K562 (cell line): ENCODE measurements around the gene AKAP6. TPM values are rescaled to one million over a fixed set of nuclear protein-coding genes. Genes with fewer than 3 reads are reported as not detected.

Experiments
- ATAC-seq: fragments of 200-7000 bp; cut with Tn5 transposase; 3 replicates; pipeline ENCODE4 v1.9.1; 2020; ENCODE audit warnings: moderate library complexity
- BruUV-seq: library from RNA; stranded (reverse); fragments of 400-500 nt; replicated peaks from 2 replicates; lab custom pipeline; 2021; lab: Mats Ljungman, UMichigan
- CTCF ChIA-PET: fragments of 300-600 bp; formaldehyde crosslinking; extraction: SDS; loops from one replicate; lab custom pipeline; 2021; ENCODE audit warnings: low intra/inter-chr PET ratio; lab: Yijun Ruan, JAX
- POLR2A ChIA-PET: fragments of 300-600, 350-650 bp; sonication (Branson Sonifier 250); formaldehyde crosslinking; extraction: SDS; loops from one replicate; lab custom pipeline; 2021; ENCODE audit warnings: antibody characterized with exemption, inconsistent platforms; lab: Yijun Ruan, JAX
- DNase-seq, 4 experiments: peaks; one replicate each; pipeline versions ENCODE4 v3.0.0 to v3.0.0-alpha.2; 2011 to 2018; ENCODE audit warnings: low spot score in 3 of 4, mixed read lengths in 3 of 4; ENCODE audit errors: extremely low read depth in 1 of 4
- FAIRE-seq: peaks from 2 replicates; lab custom pipeline; 2011; peaks lifted over from hg19 to GRCh38; lab: Jason Lieb, UNC
- H2AFZ ChIP-seq: 2 replicates; pipeline ENCODE4 v1.6.0; 2011; ENCODE audit warnings: low read depth, low read length, control low read depth, inconsistent platforms
- H3K27ac ChIP-seq: fragments of 200-600 bp; 3 replicates; pipeline ENCODE4 v1.8.0; 2011; ENCODE audit warnings: low read depth, mild to moderate bottlenecking, control low read depth, inconsistent platforms, low read length, moderate library complexity, mixed read lengths; ENCODE audit errors: extremely low read depth
- H3K27me3 ChIP-seq, 2 experiments: fragments of 300-600 bp in 1 of 2; 2 replicates in 1 of 2; 3 replicates in 1 of 2; pipeline versions ENCODE4 v1.6.0 to v1.8.0; 2011; ENCODE audit warnings: inconsistent platforms in 2 of 2, low read length in 2 of 2, mild to moderate bottlenecking in 1 of 2, mixed read lengths in 1 of 2, moderate library complexity in 1 of 2; ENCODE audit not compliant: control insufficient read depth in 2 of 2, insufficient read depth in 2 of 2
- H3K36me3 ChIP-seq: fragments of 300-600 bp; 3 replicates; pipeline ENCODE4 v1.8.0; 2011; ENCODE audit warnings: mild to moderate bottlenecking, low read length, inconsistent platforms; ENCODE audit not compliant: control insufficient read depth, insufficient read depth
- H3K4me1 ChIP-seq, 2 experiments: fragments of 200-600 bp in 1 of 2; replicated peaks in 1 of 2; 2 replicates in 1 of 2; 3 replicates in 1 of 2; pipeline versions ENCODE4 v1.5.1 to v1.8.0; 2011; ENCODE audit warnings: inconsistent platforms in 2 of 2, low read length in 2 of 2, mild to moderate bottlenecking in 1 of 2, mixed read lengths in 1 of 2, moderate library complexity in 1 of 2; ENCODE audit not compliant: control insufficient read depth in 2 of 2, insufficient read depth in 2 of 2
- H3K4me2 ChIP-seq: 2 replicates; pipeline ENCODE4 v1.6.1; 2011; ENCODE audit warnings: low read length, control low read depth, inconsistent platforms, mixed read lengths; ENCODE audit not compliant: insufficient read depth
- H3K4me3 ChIP-seq: fragments of 200-600 bp; sonication (generic), shearing (Covaris generic); 2 replicates; pipeline ENCODE4 v1.5.1; 2016; ENCODE audit warnings: control low read depth, inconsistent platforms
- H3K79me2 ChIP-seq: fragments of 200-600 bp; 3 replicates; pipeline ENCODE4 v1.8.0; 2011; ENCODE audit warnings: low read length, inconsistent platforms; ENCODE audit not compliant: control insufficient read depth, insufficient read depth
- H3K9ac ChIP-seq, 2 experiments: 2 replicates each; pipeline versions ENCODE4 v1.6.0 to v1.6.1; 2011; ENCODE audit warnings: low read depth in 2 of 2, low read length in 2 of 2, control low read depth in 1 of 2, inconsistent platforms in 1 of 2, mild to moderate bottlenecking in 1 of 2, mixed read lengths in 1 of 2; ENCODE audit not compliant: insufficient read depth in 1 of 2
- H3K9me1 ChIP-seq: one replicate; pipeline ENCODE4 v1.6.0; 2011; ENCODE audit warnings: inconsistent platforms, mild to moderate bottlenecking, low read length, moderate library complexity; ENCODE audit not compliant: control insufficient read depth, insufficient read depth
- H3K9me3 ChIP-seq: replicated peaks from 2 replicates; pipeline ENCODE4 v1.5.1; 2011; ENCODE audit warnings: low read depth, low read length, inconsistent platforms; ENCODE audit not compliant: control insufficient read depth, insufficient read depth
- H4K20me1 ChIP-seq: replicated peaks from 2 replicates; pipeline ENCODE4 v1.6.1; 2011; ENCODE audit warnings: low read length, inconsistent platforms, mixed read lengths; ENCODE audit not compliant: control insufficient read depth, insufficient read depth
- ADNP ChIP-seq: fragments of 200-800 bp; sonication (Bioruptor generic); IDR thresholded peaks from 2 replicates; pipeline ENCODE4 v1.6.1; 2016; ENCODE audit warnings: missing genetic modification characterization, missing compliant biosample characterization
- ARHGAP35 ChIP-seq: fragments of 450-650 bp; IDR thresholded peaks from 2 replicates; pipeline ENCODE4 v1.6.1; 2018; ENCODE audit not compliant: partially characterized antibody
- CTBP1 ChIP-seq: fragments of 450-650 bp; IDR thresholded peaks from 2 replicates; pipeline ENCODE4 v1.6.1; 2016; ENCODE audit warnings: borderline replicate concordance
- JUNB ChIP-seq: fragments of 450-650 bp; formaldehyde crosslinking; conservative IDR thresholded peaks from 2 replicates; pipeline ENCODE4 v1.4.0; 2020; ENCODE audit warnings: mild to moderate bottlenecking
- NR2C1 ChIP-seq, 2 experiments: fragments of 450-650 bp; IDR thresholded peaks; 2 replicates each; pipeline ENCODE4 v1.6.1; 2017; ENCODE audit warnings: mild to moderate bottlenecking in 2 of 2, antibody characterized with exemption in 1 of 2, inconsistent platforms in 1 of 2, missing compliant biosample characterization in 1 of 2, missing genetic modification characterization in 1 of 2
- RAD21 ChIP-seq, 2 experiments: fragments of 250-450 bp in 1 of 2; fragments of 450-650 bp in 1 of 2; sonication (Bioruptor Pico) in 1 of 2; formaldehyde crosslinking in 1 of 2; IDR thresholded peaks in 1 of 2; conservative IDR thresholded peaks in 1 of 2; 2 replicates each; pipeline versions ENCODE4 v1.4.0 to v1.8.0; 2020 to 2022; ENCODE audit warnings: mild to moderate bottlenecking in 2 of 2, moderate library complexity in 1 of 2
- SNRNP70 ChIP-seq: fragments of 200-400 bp; formaldehyde crosslinking; optimal IDR thresholded peaks from 2 replicates; pipeline ENCODE3; 2017; ENCODE audit warnings: low read depth, low read length
- ZBED1 ChIP-seq: IDR thresholded peaks from 2 replicates; pipeline ENCODE4 v1.6.1; 2014
- ZNF239 ChIP-seq: fragments of 250-450 bp; sonication (Bioruptor Pico); IDR thresholded peaks from 2 replicates; pipeline ENCODE4 v1.4.0; 2020; ENCODE audit warnings: mild to moderate bottlenecking
- ZNF584 ChIP-seq: fragments of 200-800 bp; sonication (Bioruptor generic); IDR thresholded peaks from 2 replicates; pipeline ENCODE4 v1.6.1; 2016; ENCODE audit warnings: low read depth, mild to moderate bottlenecking, missing genetic modification characterization, missing compliant biosample characterization
- ZNF696 ChIP-seq: fragments of 250-450 bp; sonication (Bioruptor Pico); conservative IDR thresholded peaks from 2 replicates; pipeline ENCODE4 v1.4.0; 2020; ENCODE audit warnings: mild to moderate bottlenecking, moderate library complexity
- WGBS: fragments of 100-300 bp; shearing (Covaris generic); methylation state at CpG from one replicate; pipeline ENCODE4 v1.1.6; 2016; ENCODE audit warnings: low coverage, mixed read lengths; ENCODE audit not compliant: insufficient coverage; ENCODE audit errors: missing lambda C conversion rate; 5-methylcytosine and 5-hydroxymethylcytosine counted together
- in situ Hi-C: fragments of 300-500 bp; cut with MboI; formaldehyde crosslinking; loops from 4 replicates; pipeline ENCODE4 v1.15.0; 2018; ENCODE audit warnings: inconsistent platforms, mixed read lengths
- intact Hi-C: fragments of 100-400 bp; cut with micrococcal nuclease; formaldehyde crosslinking; loops from 2 replicates; pipeline ENCODE4 v1.14.2; 2022
- polyA plus RNA-seq, 8 experiments: library from polyadenylated mRNA; depleted of rRNA in 4 of 8; stranded (reverse) in 5 of 8; unstranded in 3 of 8; fragments of >200 nt; fragmentation: Nextera tagmentation in 2 of 8; fragmentation: Illumina TruSeq in 1 of 8; extraction: Ambion mirVana in 2 of 8; extraction: Trizol in 1 of 8; gene quantifications; 2 replicates each; pipeline versions ENCODE4 v1.2.1 to v1.2.3, GENCODE V29; 2011 to 2014; ENCODE audit warnings: inconsistent platforms in 1 of 8, missing spikeins in 1 of 8
- total RNA-seq, 7 experiments: library from RNA; depleted of rRNA in 6 of 7; stranded (reverse); fragments of >200 nt in 6 of 7; fragmentation: Illumina TruSeq in 2 of 7; extraction: Trizol in 2 of 7; gene quantifications; 2 replicates each; pipeline versions ENCODE4 v1.2.1 to v1.2.3, GENCODE V29; 2011 to 2021; ENCODE audit warnings: low replicate concordance in 1 of 7
- TF ChIP-seq, protein P1 (sequence below): sonication (generic); formaldehyde crosslinking; IDR thresholded peaks from 2 replicates; pipeline ENCODE4 v1.8.0; 2022; ENCODE audit warnings: missing genetic modification reagents, mild to moderate bottlenecking, borderline replicate concordance
- TF ChIP-seq, protein P2 (sequence below): fragments of 450-650 bp; formaldehyde crosslinking; IDR thresholded peaks from 2 replicates; pipeline ENCODE4 v1.4.0; 2020; ENCODE audit warnings: mild to moderate bottlenecking, moderate library complexity

Gene AKAP6
- total and polyA plus RNA-seq, 9 of the 15 experiments (the other 6 are each of a cell fraction or from before 2014, with no cell fraction given): 0.03 to 1.7 (median 0.48) TPM

DNA sequence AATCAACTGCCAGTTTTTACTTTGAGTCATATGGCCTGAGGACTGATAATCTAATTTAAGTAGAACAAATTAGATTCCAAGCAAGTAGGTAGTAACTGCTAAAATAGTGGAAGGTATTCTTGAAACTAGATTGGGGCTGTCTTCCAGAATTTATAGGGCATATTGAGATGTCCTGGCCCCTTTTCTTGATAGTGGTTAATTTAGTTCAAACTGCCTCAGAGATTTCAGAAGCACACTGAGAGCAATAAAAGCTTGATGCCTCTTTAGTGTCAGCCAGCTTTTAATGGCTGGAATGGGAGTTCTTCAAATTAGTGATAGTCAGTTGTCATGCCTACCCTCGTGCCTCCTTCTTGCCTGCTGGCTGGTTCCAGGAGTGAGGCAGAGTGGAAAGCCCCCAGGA, 120.5 kb downstream of the AKAP6 start:
- FAIRE-seq: no peak
- no peaks in the 10 kb centered on the region for H4K20me1 ChIP-seq
- H3K9me1 ChIP-seq: no peaks in the 10 kb centered on the region
- in situ Hi-C loops: loop anchor here (25.0 kb wide), 1 partner anchor 387 kb away; no protein-coding TSS in a partner anchor
- H3K9me3 ChIP-seq: no peaks in the 10 kb centered on the region
- no peaks in the 10 kb centered on the region for H3K27me3 ChIP-seq
- no peak overlapping the region for H3K9ac ChIP-seq
- intact Hi-C loops: no loop called here
- no peak for ATAC-seq
- H3K4me3 ChIP-seq: no peak overlapping the region
- no peak for DNase-seq
- H3K4me1 ChIP-seq: no peaks in the 10 kb centered on the region
- CTCF ChIA-PET: no interaction called here
- POLR2A ChIA-PET: no interaction called here
- BruUV-seq: no TSS peak
- no peaks in the 10 kb centered on the region for H3K36me3 ChIP-seq
- 17% methylated on average over 1 of the region's 1 CpG for WGBS
- no peak overlapping the region for H2AFZ ChIP-seq
- no peak overlapping the region for H3K4me2 ChIP-seq
- H3K27ac ChIP-seq: no peak overlapping the region
- TF ChIP-seq RAD21 (CRISPR knock-in tag; conservative IDR thresholded peaks at IDR 0.05 in 1 of 2, IDR thresholded peaks at IDR 0.05 in 1 of 2) (no peak), ZNF584 (CRISPR knock-in tag) (no peak), ZNF696 (CRISPR knock-in tag) (no peak), ZNF239 (CRISPR knock-in tag) (no peak), JUNB (CRISPR knock-in tag) (no peak), CTBP1 (no peak), SNRNP70 (no peak), ARHGAP35 (no peak), ADNP (tag) (no peak), ZBED1 (no peak), NR2C1 (IDR thresholded peaks at IDR 0.05) (no peak), NR2C1 (tag; IDR thresholded peaks at IDR 0.05) (no peak)
- TF ChIP-seq, protein P1, sequence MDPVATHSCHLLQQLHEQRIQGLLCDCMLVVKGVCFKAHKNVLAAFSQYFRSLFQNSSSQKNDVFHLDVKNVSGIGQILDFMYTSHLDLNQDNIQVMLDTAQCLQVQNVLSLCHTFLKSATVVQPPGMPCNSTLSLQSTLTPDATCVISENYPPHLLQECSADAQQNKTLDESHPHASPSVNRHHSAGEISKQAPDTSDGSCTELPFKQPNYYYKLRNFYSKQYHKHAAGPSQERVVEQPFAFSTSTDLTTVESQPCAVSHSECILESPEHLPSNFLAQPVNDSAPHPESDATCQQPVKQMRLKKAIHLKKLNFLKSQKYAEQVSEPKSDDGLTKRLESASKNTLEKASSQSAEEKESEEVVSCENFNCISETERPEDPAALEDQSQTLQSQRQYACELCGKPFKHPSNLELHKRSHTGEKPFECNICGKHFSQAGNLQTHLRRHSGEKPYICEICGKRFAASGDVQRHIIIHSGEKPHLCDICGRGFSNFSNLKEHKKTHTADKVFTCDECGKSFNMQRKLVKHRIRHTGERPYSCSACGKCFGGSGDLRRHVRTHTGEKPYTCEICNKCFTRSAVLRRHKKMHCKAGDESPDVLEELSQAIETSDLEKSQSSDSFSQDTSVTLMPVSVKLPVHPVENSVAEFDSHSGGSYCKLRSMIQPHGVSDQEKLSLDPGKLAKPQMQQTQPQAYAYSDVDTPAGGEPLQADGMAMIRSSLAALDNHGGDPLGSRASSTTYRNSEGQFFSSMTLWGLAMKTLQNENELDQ (CRISPR knock-in tag): no peak
- TF ChIP-seq, protein P2, sequence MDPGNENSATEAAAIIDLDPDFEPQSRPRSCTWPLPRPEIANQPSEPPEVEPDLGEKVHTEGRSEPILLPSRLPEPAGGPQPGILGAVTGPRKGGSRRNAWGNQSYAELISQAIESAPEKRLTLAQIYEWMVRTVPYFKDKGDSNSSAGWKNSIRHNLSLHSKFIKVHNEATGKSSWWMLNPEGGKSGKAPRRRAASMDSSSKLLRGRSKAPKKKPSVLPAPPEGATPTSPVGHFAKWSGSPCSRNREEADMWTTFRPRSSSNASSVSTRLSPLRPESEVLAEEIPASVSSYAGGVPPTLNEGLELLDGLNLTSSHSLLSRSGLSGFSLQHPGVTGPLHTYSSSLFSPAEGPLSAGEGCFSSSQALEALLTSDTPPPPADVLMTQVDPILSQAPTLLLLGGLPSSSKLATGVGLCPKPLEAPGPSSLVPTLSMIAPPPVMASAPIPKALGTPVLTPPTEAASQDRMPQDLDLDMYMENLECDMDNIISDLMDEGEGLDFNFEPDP (CRISPR knock-in tag): no peak
- no peaks in the 10 kb centered on the region for H3K79me2 ChIP-seq
